ENCODE results near the gene TBXAS1.

The TBXAS1 gene

DNA sequence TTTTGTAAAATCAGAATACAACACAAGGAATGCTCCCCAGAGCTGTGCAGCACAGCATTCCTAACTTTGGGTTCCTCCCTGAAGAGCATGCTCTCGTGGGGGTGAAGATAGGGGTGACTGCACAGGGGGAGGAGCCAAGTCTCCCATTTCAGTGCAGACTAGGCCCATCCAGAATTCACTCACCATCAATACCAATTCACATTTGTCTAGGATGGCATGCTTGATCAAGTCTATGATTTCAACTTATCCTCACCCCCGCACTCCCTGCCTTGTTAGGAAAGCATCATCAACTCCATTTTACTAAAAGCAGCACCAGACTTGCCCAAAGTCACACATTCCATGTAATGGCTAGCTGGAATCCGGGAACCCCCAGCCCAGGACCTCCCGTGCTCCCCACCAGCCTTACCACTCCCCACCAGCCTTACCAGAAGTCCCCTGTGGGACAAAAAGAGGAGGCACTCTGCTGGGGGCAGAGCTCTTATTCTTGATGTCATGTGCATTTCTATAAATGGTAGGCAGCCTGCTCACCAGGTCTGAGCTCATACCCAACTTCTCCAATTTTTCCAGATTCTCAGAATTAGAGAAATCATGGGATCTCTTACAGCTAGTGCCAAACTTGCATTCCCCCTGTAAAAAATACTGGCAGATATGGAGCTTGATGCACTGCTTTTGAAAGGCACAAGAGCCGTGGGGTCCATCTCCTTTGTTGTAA is 227.5 kb downstream of the TBXAS1 start:
- H3K27ac ChIP-seq, result no peak overlapping the region
- TF ChIP-seq, protein P1, sequence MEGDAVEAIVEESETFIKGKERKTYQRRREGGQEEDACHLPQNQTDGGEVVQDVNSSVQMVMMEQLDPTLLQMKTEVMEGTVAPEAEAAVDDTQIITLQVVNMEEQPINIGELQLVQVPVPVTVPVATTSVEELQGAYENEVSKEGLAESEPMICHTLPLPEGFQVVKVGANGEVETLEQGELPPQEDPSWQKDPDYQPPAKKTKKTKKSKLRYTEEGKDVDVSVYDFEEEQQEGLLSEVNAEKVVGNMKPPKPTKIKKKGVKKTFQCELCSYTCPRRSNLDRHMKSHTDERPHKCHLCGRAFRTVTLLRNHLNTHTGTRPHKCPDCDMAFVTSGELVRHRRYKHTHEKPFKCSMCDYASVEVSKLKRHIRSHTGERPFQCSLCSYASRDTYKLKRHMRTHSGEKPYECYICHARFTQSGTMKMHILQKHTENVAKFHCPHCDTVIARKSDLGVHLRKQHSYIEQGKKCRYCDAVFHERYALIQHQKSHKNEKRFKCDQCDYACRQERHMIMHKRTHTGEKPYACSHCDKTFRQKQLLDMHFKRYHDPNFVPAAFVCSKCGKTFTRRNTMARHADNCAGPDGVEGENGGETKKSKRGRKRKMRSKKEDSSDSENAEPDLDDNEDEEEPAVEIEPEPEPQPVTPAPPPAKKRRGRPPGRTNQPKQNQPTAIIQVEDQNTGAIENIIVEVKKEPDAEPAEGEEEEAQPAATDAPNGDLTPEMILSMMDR (IDR thresholded peaks at IDR 0.05), result no peak
- TF ChIP-seq ZFX (IDR thresholded peaks at IDR 0.05; ENCODE audit: borderline replicate concordance), result no peak

DNA sequence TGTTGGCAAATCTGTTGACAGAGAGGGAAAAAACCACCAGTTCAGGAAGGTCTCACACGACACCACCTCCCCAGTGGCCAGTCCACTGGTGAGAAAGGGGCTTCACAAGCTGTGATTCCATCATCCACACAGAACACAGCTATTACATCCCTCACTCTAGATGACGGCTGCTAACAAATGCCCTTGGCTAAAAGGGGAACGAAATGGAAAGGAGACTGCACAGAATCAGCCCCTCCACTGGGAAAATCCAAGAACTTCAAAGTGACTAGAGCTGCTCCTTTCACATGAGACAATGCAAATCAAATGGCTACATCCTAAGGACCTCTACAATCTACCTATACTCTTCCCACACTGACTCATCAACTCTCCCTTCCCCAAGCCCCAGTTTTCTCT is 228.1 kb downstream of the TBXAS1 start:
- TF ChIP-seq ZFX (IDR thresholded peaks at IDR 0.05; ENCODE audit: borderline replicate concordance), result no peak
- TF ChIP-seq, protein P1 (IDR thresholded peaks at IDR 0.05), result no peak
- no peak overlapping the region for H3K27ac ChIP-seq

DNA sequence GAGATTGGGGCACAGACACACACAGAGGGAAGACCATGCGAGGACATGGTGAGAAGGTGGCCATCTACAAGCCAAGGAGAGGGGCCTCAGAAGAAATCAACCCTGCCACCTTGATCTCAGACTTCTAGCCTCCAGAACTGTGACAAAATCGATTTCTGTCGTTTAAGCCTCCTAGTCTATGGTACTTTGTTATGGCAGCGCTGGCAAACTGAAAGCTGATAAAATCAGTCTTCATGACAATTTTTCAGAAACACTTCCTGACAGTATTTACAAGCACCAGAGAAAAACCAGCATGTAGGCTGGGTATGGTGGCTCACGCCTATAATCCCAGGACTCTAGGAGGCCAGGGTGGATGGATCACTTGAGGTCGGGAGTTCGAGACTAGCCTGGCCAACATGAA is 229.5 kb downstream of the TBXAS1 start:
- no peak overlapping the region for H3K27ac ChIP-seq

DNA sequence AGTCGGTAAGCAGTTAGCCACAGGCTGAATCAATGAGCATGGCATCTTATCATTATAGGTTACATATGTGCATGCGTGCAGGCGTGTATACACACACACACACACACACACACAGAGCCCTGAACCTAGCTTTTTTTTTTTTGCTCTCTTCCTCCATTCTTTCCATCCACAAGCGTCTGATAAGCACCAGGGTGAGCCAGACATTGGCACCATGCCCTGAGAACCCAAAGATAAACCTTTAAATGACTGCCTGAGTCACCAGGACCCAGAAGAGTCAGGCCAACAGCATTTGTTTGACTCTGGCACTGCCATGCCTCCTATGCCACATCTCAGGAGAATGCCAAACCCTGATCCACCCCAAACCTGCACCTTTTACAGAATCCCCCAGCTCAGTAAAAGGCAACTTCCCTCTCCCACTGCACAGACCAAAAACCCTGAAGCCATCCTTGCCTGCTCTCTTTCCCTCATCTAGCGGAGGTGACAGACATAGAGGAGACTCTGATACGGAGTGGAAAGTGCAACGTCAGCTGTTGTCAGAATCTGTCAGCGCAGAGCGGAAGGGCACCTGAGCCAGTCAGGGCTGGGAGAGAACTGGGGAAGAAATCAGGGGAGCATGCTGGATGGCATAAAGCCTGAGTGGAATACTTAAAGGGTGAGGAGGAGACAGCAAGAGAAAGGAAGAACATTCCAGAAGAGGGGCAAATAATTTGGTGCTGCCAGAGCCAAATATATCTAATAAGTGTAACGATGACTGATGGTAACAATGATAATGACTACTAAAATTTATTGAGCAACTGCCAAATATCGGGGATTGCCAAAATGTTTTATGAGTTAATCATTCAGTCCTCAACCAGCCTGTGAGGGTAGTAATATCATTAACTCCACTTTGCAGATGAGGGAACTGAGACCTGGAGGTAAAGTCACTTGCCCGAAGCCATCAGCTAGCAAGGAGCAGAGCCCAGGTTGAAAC is 230.5 kb downstream of the TBXAS1 start:
- TF ChIP-seq, protein P1 (IDR thresholded peaks at IDR 0.05), result no peak
- TF ChIP-seq ZFX (IDR thresholded peaks at IDR 0.05; ENCODE audit: borderline replicate concordance), result no peak
- H3K27ac ChIP-seq, result no peak overlapping the region

More for the DNA sequence above, 229.5 kb downstream of the TBXAS1 start:
- TF ChIP-seq, protein P1 (IDR thresholded peaks at IDR 0.05), result no peak
- no peak for TF ChIP-seq ZFX (IDR thresholded peaks at IDR 0.05; ENCODE audit: borderline replicate concordance)

DNA sequence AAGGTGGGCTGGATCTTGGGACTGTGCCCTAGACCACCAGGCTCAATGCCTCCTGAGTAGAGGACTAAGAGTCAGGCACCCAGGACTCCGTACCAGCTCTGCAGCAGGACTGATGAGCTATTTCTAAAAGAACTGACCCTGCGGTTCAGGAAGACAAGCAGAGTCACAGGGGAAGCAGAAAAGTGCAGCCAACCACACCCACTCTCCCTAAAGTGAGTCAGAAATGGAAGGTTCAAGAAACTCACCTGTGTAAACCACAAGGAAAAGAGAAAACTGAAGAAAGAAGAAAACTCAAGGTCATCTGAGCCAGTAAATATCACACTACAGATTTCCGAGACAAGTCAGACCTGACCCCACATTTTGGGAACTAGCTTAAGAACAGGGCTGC is 231.2 kb downstream of the TBXAS1 start:
- TF ChIP-seq ZFX (IDR thresholded peaks at IDR 0.05; ENCODE audit: borderline replicate concordance), result no peak
- TF ChIP-seq, protein P1 (IDR thresholded peaks at IDR 0.05), result no peak
- no peak overlapping the region for H3K27ac ChIP-seq

DNA sequence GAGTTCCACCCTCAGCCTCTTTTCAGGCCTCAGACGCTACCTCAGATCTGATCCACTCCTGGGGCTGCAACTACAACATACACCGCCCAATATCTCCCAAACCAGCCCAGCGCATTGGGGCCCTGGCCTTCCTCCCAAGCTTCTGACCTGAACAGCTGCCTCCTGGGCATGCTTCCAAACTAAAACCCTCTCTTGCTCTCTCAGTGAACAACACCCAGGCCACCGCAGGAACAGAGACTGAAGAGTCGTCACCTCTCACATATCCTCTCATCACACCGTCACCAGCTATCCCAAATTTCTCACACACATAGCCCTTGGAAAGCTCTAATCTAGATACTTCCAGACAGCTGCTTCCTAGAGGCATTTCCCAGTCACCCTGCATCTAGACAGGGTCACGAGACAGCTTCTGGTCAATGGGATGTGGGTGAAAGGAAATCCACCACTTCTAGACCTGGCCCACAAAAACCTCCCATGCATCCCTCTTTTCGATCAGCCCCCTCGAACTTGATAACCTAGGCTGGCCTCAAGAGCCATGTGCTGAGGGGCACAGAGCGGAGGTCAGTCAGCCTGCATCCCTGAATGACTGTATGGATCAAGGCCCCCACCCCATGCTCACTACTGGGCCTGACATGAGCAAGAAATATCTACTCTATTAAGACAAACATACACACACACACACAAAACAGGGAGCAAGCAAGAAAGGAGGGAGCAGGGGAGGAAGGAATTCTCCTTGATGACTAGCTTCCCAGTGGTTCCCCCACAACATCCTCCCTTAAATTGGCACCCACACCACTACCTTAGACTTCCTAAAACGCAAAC is 231.9 kb downstream of the TBXAS1 start:
- TF ChIP-seq ZFX (IDR thresholded peaks at IDR 0.05; ENCODE audit: borderline replicate concordance), result no peak
- TF ChIP-seq, protein P1 (IDR thresholded peaks at IDR 0.05), result no peak
- H3K27ac ChIP-seq, result no peak overlapping the region

Measured in 22Rv1 (cell line).